Adrenal gland (tissue), 5 donors: ENCODE data around the gene CHRNB4.

Source experiments
- CTCF ChIP-seq, 6 experiments: fragments of 450-650 bp in 4 of 6; fragments of 200-600 bp in 2 of 6; sonication (generic) in 1 of 6; IDR thresholded peaks; 1 replicate in 5 of 6; 2 replicates in 1 of 6; pipeline versions ENCODE4 v1.5.1 to v1.8.0; 2016 to 2021; ENCODE audit warnings: antibody characterized with exemption in 6 of 6, mild to moderate bottlenecking in 2 of 6, moderate library complexity in 1 of 6
- POLR2A ChIP-seq, 2 donors: fragments of 450-650 bp; IDR thresholded peaks; one replicate each; pipeline ENCODE4 v1.6.1; 2017; ENCODE audit warnings: antibody characterized with exemption in 2 of 2, mild to moderate bottlenecking in 2 of 2, moderate library complexity in 1 of 2
- donor health status: DM: no; HTN: no; CAD: no.

GRCh38 chr15:78641102-78641748 is at the start of gene CHRNB4:
- TF ChIP-seq CTCF (IDR thresholded peaks at IDR 0.05) (peak in 3 of 6 experiments; percentile 16 to 27 (median 24)), POLR2A (IDR thresholded peaks at IDR 0.05) (no peak)
